Liver (tissue), 9 donors: ENCODE measurements around the gene CDK5R1. TPM values are rescaled to one million over a fixed set of nuclear protein-coding genes. Genes with fewer than 3 reads are reported as not detected.

ENCODE experiments used
- DNase-seq: peaks from one replicate; pipeline ENCODE4 v3.0.0-alpha.2; 2017; ENCODE audit warnings: low spot score
- H3K27ac ChIP-seq, 2 donors: one replicate each; pipeline ENCODE4 v1.7.0; 2013; ENCODE audit warnings: inconsistent platforms in 2 of 2, low read length in 2 of 2, control low read depth in 1 of 2, low read depth in 1 of 2, mild to moderate bottlenecking in 1 of 2
- H3K27me3 ChIP-seq, 4 donors: one replicate each; pipeline versions ENCODE4 v1.6.1 to v1.7.0; 2013; ENCODE audit warnings: low read length in 3 of 4, inconsistent platforms in 1 of 4, mild to moderate bottlenecking in 1 of 4, moderate library complexity in 1 of 4; ENCODE audit not compliant: control insufficient read depth in 4 of 4, insufficient read depth in 4 of 4
- H3K36me3 ChIP-seq, 4 donors: one replicate each; pipeline versions ENCODE4 v1.6.1 to v1.7.0; 2013; ENCODE audit warnings: low read length in 3 of 4, mild to moderate bottlenecking in 3 of 4, low read depth in 1 of 4, moderate library complexity in 1 of 4; ENCODE audit not compliant: control insufficient read depth in 4 of 4, insufficient read depth in 3 of 4
- H3K4me1 ChIP-seq, 4 donors: one replicate each; pipeline versions ENCODE4 v1.6.1 to v1.7.0; 2013; ENCODE audit warnings: low read length in 3 of 4, mild to moderate bottlenecking in 3 of 4, moderate library complexity in 1 of 4; ENCODE audit not compliant: control insufficient read depth in 4 of 4, insufficient read depth in 4 of 4
- H3K4me3 ChIP-seq, 3 donors: one replicate each; pipeline versions ENCODE4 v1.6.1 to v1.7.0; 2013; ENCODE audit warnings: low read length in 3 of 3, control low read depth in 1 of 3, low read depth in 1 of 3, mild to moderate bottlenecking in 1 of 3
- H3K9ac ChIP-seq, 2 donors: one replicate each; pipeline ENCODE4 v1.7.0; 2013; ENCODE audit warnings: low read length in 2 of 2, mild to moderate bottlenecking in 2 of 2, moderate library complexity in 2 of 2, control low read depth in 1 of 2, low read depth in 1 of 2
- H3K9me3 ChIP-seq, 4 donors: one replicate each; pipeline versions ENCODE4 v1.6.1 to v1.7.0; 2013; ENCODE audit warnings: low read length in 3 of 4; ENCODE audit not compliant: control insufficient read depth in 4 of 4
- ATF3 ChIP-seq: IDR thresholded peaks from 2 replicates; pipeline ENCODE4 v1.6.1; 2016; ENCODE audit warnings: antibody characterized with exemption
- CTCF ChIP-seq: fragments of 150-350 bp; IDR thresholded peaks from 2 replicates; pipeline ENCODE4 v1.5.1; 2017; ENCODE audit warnings: improper control_type of control experiment, low read depth, low read length; ENCODE audit not compliant: missing input control
- EGR1 ChIP-seq, 2 donors: IDR thresholded peaks; 2 replicates each; pipeline ENCODE4 v1.6.1; 2016 to 2018; ENCODE audit warnings: antibody characterized with exemption in 2 of 2, low read depth in 2 of 2
- FOXA1 ChIP-seq: IDR thresholded peaks from 2 replicates; pipeline ENCODE4 v1.6.1; 2016; ENCODE audit warnings: antibody characterized with exemption
- FOXA2 ChIP-seq: IDR thresholded peaks from 2 replicates; pipeline ENCODE4 v1.6.1; 2016; ENCODE audit warnings: antibody characterized with exemption
- GABPA ChIP-seq, 2 donors: IDR thresholded peaks in 1 of 2; conservative IDR thresholded peaks in 1 of 2; 2 replicates each; pipeline ENCODE4 v1.6.1; 2016; ENCODE audit warnings: antibody characterized with exemption in 2 of 2, mild to moderate bottlenecking in 1 of 2, moderate library complexity in 1 of 2
- HNF4A ChIP-seq, 2 donors: conservative IDR thresholded peaks; 2 replicates each; pipeline ENCODE4 v1.6.1; 2016; ENCODE audit warnings: antibody characterized with exemption in 2 of 2, mild to moderate bottlenecking in 2 of 2
- HNF4G ChIP-seq: IDR thresholded peaks from 2 replicates; pipeline ENCODE4 v1.6.1; 2016; ENCODE audit warnings: antibody characterized with exemption
- JUND ChIP-seq, 2 donors: IDR thresholded peaks; 2 replicates each; pipeline ENCODE4 v1.6.1; 2016; ENCODE audit warnings: antibody characterized with exemption in 2 of 2
- MAX ChIP-seq: IDR thresholded peaks from 2 replicates; pipeline ENCODE4 v1.6.1; 2016; ENCODE audit warnings: antibody characterized with exemption
- NR2F2 ChIP-seq: IDR thresholded peaks from 2 replicates; pipeline ENCODE4 v1.6.1; 2016; ENCODE audit warnings: antibody characterized with exemption
- RAD21 ChIP-seq, 2 donors: IDR thresholded peaks; 2 replicates each; pipeline ENCODE4 v1.6.1; 2016; ENCODE audit warnings: antibody characterized with exemption in 2 of 2, mild to moderate bottlenecking in 2 of 2
- REST ChIP-seq: IDR thresholded peaks from 2 replicates; pipeline ENCODE4 v1.6.1; 2016; ENCODE audit warnings: antibody characterized with exemption, mild to moderate bottlenecking
- RXRA ChIP-seq, 2 donors: IDR thresholded peaks; 2 replicates each; pipeline ENCODE4 v1.6.1; 2017 to 2018; ENCODE audit warnings: antibody characterized with exemption in 2 of 2, mild to moderate bottlenecking in 1 of 2
- SP1 ChIP-seq: IDR thresholded peaks from 2 replicates; pipeline ENCODE4 v1.6.1; 2018; ENCODE audit warnings: antibody characterized with exemption, mild to moderate bottlenecking
- TAF1 ChIP-seq: conservative IDR thresholded peaks from 2 replicates; pipeline ENCODE4 v1.6.1; 2016; ENCODE audit warnings: antibody characterized with exemption, mild to moderate bottlenecking
- YY1 ChIP-seq: IDR thresholded peaks from 2 replicates; pipeline ENCODE4 v1.6.1; 2016; ENCODE audit warnings: antibody characterized with exemption, mild to moderate bottlenecking
- ZBTB33 ChIP-seq: IDR thresholded peaks from 2 replicates; pipeline ENCODE4 v1.6.1; 2016; ENCODE audit warnings: antibody characterized with exemption
- whole genome bisulfite sequencing: extraction: QIAGEN DNeasy Blood & Tissue Kit; methylation state at CpG from one replicate; pipeline ENCODE4 v1.1.7; 2013; 5-methylcytosine and 5-hydroxymethylcytosine counted together
- polyA plus RNA-seq, 2 donors: library from polyadenylated mRNA; stranded (reverse) in 1 of 2; unstranded in 1 of 2; fragments of 200-250 nt in 1 of 2; fragments of >200 nt in 1 of 2; fragmentation: Nextera tagmentation in 1 of 2; extraction: Ambion mirVana in 1 of 2; gene quantifications; one replicate each; pipeline versions ENCODE4 v1.2.1 to v1.2.3, GENCODE V29; 2013 to 2015
- total RNA-seq, 2 donors: library from RNA; depleted of rRNA; stranded (reverse); fragments of >200 nt; gene quantifications; one replicate each; pipeline ENCODE4 v1.2.3, GENCODE V29; 2014
- donor health status: healthy.
- donor health status: healthy.
- donor health status: healthy.
- donor health status: healthy.
- donor health status: healthy.

The CDK5R1 gene
- total and polyA plus RNA-seq, 4 donors = 0.08 to 0.93 (median 0.64) TPM

- TF ChIP-seq RXRA (IDR thresholded peaks at IDR 0.05) (peak in 1 of 2 donors; percentile 26), FOXA1 (no peak), NR2F2 (peak; percentile 76), ZBTB33 (no peak), HNF4A (conservative IDR thresholded peaks at IDR 0.05) (no peak), SP1 (no peak), RAD21 (IDR thresholded peaks at IDR 0.05) (peak; percentile 78 to 84), CTCF (peak; percentile 43)
- no peak overlapping the region for H3K27ac ChIP-seq
- H3K36me3 ChIP-seq = peaks cover 7 to 38% (median 23%) of the 10 kb centered on the region in 4 donors
- no peak for DNase-seq
- H3K4me3 ChIP-seq = no peak overlapping the region
- no peaks in the 10 kb centered on the region for H3K27me3 ChIP-seq
- peaks cover 5 to 10% (median 6%) of the 10 kb centered on the region in 4 donors for H3K4me1 ChIP-seq
- no peak overlapping the region for H3K9ac ChIP-seq
- 57% methylated on average over 7 of the region's 7 CpGs for WGBS
- no peaks in the 10 kb centered on the region for H3K9me3 ChIP-seq
Observed at GRCh38 chr17:32483451-32484019, 3.3 kb upstream of the CDK5R1 start.

- DNase-seq = no peak
- H3K4me1 ChIP-seq = peaks cover 6 to 10% (median 6%) of the 10 kb centered on the region in 4 donors
- no peak for TF ChIP-seq YY1
- TF ChIP-seq FOXA2 = no peak
- TF ChIP-seq HNF4G = no peak
- TF ChIP-seq GABPA (IDR thresholded peaks at IDR 0.05 in 1 of 2, conservative IDR thresholded peaks at IDR 0.05 in 1 of 2) = no peak
- TF ChIP-seq REST = no peak
- TF ChIP-seq JUND (IDR thresholded peaks at IDR 0.05) = no peak
- no peak for TF ChIP-seq HNF4A (conservative IDR thresholded peaks at IDR 0.05)
- no peak for TF ChIP-seq RAD21 (IDR thresholded peaks at IDR 0.05)
- no peak for TF ChIP-seq TAF1
- TF ChIP-seq ZBTB33 = no peak
- no peak for TF ChIP-seq RXRA (IDR thresholded peaks at IDR 0.05)
- no peak for TF ChIP-seq NR2F2
- TF ChIP-seq ATF3 = no peak
- no peak for TF ChIP-seq EGR1 (IDR thresholded peaks at IDR 0.05; ENCODE audit: low read depth in 2 of 2)
- TF ChIP-seq MAX = no peak
- TF ChIP-seq FOXA1 = no peak
- no peak for TF ChIP-seq CTCF
- TF ChIP-seq SP1 = no peak
- H3K27ac ChIP-seq = no peak overlapping the region
- H3K27me3 ChIP-seq = no peaks in the 10 kb centered on the region
- H3K36me3 ChIP-seq = peaks cover 7 to 33% (median 20%) of the 10 kb centered on the region in 4 donors
- WGBS = 87% methylated on average over 4 of the region's 4 CpGs
- no peak overlapping the region for H3K9ac ChIP-seq
- no peaks in the 10 kb centered on the region for H3K9me3 ChIP-seq
- no peak overlapping the region for H3K4me3 ChIP-seq
Observed at GRCh38 chr17:32484041-32484461, 2.7 kb upstream of the CDK5R1 start.
